B cell (primary cell): ENCODE data around the gene CD59.

ENCODE experiments used
- EZH2 ChIP-seq: IDR thresholded peaks from 2 replicates; pipeline ENCODE4 v1.6.1; 2012; ENCODE audit warnings: borderline replicate concordance, low read depth, mild to moderate bottlenecking, moderate library complexity, low read length; ENCODE audit not compliant: insufficient read depth, poor library complexity, severe bottlenecking
- TF ChIP-seq, protein P1 (sequence below): fragments of 200-600 bp; IDR thresholded peaks from one replicate; pipeline ENCODE4 v1.8.0; 2022; ENCODE audit warnings: antibody characterized with exemption, mild to moderate bottlenecking

DNA sequence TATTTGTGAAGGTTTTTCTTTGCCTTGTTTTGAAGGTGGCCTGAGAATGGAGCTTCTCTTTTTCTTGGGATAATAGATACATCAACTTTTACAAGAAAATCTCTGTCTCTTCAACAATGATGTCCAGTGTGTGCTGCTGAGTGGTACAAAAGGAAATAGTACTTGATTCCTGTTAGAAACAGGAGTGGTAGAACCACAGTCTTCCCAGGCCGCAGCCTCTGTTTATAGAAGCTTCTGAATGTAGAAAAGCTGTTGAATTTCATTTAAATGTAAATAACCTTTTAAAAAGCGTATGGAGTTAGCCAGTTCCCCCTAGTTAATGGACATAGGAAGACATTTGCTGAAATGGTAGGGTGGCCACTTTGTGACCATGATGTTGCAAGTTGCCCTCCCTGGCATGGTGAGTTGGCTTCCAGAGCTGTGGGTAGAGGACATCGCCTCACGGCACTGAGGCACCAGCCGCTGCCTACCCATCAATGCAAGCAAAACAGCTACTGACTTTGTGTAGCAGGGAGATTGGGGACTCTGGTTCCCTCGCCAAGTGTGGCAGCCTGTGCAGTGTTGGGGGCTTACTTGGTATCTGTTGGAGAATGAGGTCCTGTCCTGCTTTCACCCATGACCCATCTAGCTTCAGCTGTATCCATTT, 67.1 kb downstream of the CD59 start:
- TF ChIP-seq, protein P1, sequence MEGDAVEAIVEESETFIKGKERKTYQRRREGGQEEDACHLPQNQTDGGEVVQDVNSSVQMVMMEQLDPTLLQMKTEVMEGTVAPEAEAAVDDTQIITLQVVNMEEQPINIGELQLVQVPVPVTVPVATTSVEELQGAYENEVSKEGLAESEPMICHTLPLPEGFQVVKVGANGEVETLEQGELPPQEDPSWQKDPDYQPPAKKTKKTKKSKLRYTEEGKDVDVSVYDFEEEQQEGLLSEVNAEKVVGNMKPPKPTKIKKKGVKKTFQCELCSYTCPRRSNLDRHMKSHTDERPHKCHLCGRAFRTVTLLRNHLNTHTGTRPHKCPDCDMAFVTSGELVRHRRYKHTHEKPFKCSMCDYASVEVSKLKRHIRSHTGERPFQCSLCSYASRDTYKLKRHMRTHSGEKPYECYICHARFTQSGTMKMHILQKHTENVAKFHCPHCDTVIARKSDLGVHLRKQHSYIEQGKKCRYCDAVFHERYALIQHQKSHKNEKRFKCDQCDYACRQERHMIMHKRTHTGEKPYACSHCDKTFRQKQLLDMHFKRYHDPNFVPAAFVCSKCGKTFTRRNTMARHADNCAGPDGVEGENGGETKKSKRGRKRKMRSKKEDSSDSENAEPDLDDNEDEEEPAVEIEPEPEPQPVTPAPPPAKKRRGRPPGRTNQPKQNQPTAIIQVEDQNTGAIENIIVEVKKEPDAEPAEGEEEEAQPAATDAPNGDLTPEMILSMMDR, result no peak
- TF ChIP-seq EZH2, result no peak
